Activated CD8-positive, alpha-beta memory T cell treated with anti-CD3 and anti-CD28 coated beads, Interleukin-2, amount 10 ng/mL, durations not matched to agents 7 days and 5 days (primary cell): ENCODE measurements around the gene SLC7A14. TPM values are rescaled to one million over a fixed set of nuclear protein-coding genes. Genes with fewer than 3 reads are reported as not detected.
"Not testable (repeated sequence)": the region's sequence is repeated elsewhere in the genome, so short reads cannot be mapped to it uniquely, and the experiment has no call there.

Experiments
- ATAC-seq: fragments of 150-1000 bp; cut with Tn5 transposase; one replicate; pipeline ENCODE4 v1.10.0; 2021; ENCODE audit warnings: moderate library complexity
- CTCF ChIA-PET: fragments of 350-600 bp; sonication (Branson Sonifier 250); formaldehyde crosslinking; loops from one replicate; lab custom pipeline; 2021; ENCODE audit warnings: antibody characterized with exemption; lab: Charles Lee
- DNase-seq: peaks from one replicate; pipeline ENCODE4 v3.0.0-alpha.2; 2020
- H3K27ac Mint-ChIP-seq: one replicate; pipeline ENCODE4 v1.8.0; 2021; ENCODE audit warnings: mild to moderate bottlenecking, mixed read lengths
- H3K27me3 Mint-ChIP-seq: one replicate; pipeline ENCODE4 v1.8.0; 2021; ENCODE audit warnings: mixed read lengths
- H3K36me3 Mint-ChIP-seq: one replicate; pipeline ENCODE4 v1.8.0; 2021; ENCODE audit warnings: mild to moderate bottlenecking, mixed read lengths
- H3K4me1 Mint-ChIP-seq: one replicate; pipeline ENCODE4 v1.8.0; 2021; ENCODE audit warnings: mixed read lengths
- H3K4me3 Mint-ChIP-seq: one replicate; pipeline ENCODE4 v1.8.0; 2021; ENCODE audit warnings: mild to moderate bottlenecking, moderate library complexity, mixed read lengths
- H3K9me3 Mint-ChIP-seq: one replicate; pipeline ENCODE4 v1.8.0; 2022; ENCODE audit warnings: low read depth, mixed read lengths
- total RNA-seq, 2 experiments: library from RNA; stranded (reverse); gene quantifications; one replicate each; pipeline ENCODE4 v1.2.3, GENCODE V29; 2021

SLC7A14 gene
- total RNA-seq, 2 experiments from 2014 or later, result not detected

DNA sequence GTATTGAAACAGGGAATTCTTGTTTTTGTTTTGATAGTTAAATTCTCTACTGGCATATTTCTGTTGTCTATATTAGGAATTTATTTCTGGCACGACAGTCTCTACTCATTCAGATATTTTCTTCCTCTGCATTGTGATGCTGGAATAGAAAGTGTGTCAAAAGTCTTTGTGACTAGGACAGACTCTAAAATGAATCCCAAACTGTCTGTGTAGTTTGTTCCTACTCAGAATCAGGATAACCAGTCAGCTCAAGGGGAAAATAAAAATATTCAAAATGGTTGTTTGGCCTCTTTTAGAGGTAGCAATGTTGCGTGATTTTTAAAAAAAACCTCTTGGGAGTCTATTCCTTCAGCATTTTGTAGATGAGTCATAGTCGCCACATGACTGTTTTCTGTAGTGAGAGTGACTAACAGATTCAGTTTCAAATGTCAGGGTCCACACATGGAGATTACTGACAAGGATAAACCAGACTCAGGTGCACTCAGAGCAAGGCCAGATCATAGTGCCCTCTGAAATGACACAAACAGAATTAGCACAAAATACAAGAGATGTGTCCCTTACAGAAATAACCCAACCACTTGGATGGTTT, 13.1 kb downstream of the SLC7A14 start:
- CTCF ChIA-PET, result no interaction called here
- Mint-ChIP-seq H3K9me3 (no peaks in the 10 kb centered on the region), H3K4me3 (no peak overlapping the region), H3K27me3 (peaks cover 43% of the 10 kb centered on the region), H3K36me3 (no peaks in the 10 kb centered on the region), H3K27ac (no peak overlapping the region), H3K4me1 (peaks cover 11% of the 10 kb centered on the region)
- ATAC-seq (peak; percentile 78), DNase-seq (no peak)

DNA sequence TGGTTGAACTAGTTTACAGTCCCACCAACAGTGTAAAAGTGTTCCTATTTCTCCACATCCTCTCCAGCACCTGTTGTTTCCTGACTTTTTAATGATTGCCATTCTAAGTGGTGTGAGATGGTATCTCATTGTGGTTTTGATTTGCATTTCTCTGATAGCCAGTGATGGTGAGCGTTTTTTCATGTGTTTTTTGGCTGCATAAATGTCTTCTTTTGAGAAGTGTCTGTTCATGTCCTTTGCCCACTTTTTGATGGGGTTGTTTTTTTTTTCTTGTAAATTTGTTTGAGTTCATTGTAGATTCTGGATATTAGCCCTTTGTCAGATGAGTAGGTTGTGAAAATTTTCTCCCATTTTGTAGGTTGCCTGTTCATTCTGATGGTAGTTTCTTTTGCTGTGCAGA, 18.3 kb downstream of the SLC7A14 start:
- CTCF ChIA-PET, DNase-seq, H3K27ac Mint-ChIP-seq, ATAC-seq, H3K9me3 Mint-ChIP-seq, H3K36me3 Mint-ChIP-seq, H3K4me3 Mint-ChIP-seq: not testable (repeated sequence)
- peaks cover 20% of the 10 kb centered on the region for H3K4me1 Mint-ChIP-seq
- H3K27me3 Mint-ChIP-seq, result peaks cover 20% of the 10 kb centered on the region

DNA sequence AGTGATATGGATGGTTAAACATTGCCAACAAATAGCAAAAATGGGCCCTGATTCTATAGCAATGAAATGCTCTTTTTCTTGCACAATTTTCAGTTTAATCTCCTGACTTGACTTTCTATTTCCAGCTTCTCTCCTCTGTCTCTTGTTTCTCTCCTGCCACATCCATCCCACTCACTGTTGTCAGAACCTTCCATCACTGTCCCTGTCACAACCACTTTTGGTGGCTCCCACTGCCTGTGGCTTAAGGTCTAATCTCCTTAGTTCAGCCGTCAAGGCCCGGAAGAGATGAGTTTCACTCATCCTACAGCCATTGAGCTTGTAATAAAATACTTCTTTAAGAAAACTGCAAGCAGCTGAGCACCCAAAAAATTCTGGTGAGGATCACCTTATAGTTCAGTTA, 19.5 kb downstream of the SLC7A14 start:
- DNase-seq (no peak), ATAC-seq (no peak)
- Mint-ChIP-seq H3K9me3 (peaks cover 2% of the 10 kb centered on the region), H3K27ac (no peak overlapping the region), H3K27me3 (peaks cover 27% of the 10 kb centered on the region), H3K4me1 (peaks cover 20% of the 10 kb centered on the region), H3K4me3 (no peak overlapping the region), H3K36me3 (no peaks in the 10 kb centered on the region)
- CTCF ChIA-PET, result no interaction called here

DNA sequence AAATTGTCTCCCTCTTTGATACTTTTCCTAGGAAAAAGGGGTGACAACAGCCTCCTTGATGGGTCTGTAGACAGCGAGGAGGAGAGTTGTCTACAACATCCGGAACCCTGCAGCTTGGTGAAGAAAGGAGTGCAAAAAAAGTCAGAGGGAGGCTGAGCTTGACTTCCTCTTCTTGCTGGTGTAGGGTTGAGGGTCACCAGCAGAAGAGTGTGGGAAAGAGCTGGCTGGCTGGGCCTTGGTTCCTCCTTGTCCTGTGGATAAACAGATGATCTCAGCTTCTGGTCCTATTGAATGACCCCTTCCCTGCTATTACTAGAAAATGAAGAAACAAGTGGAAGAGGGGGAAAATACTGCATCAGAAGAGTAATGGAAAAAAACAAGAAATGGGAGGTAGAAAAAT, 20.4 kb downstream of the SLC7A14 start:
- DNase-seq (no peak), ATAC-seq (no peak)
- Mint-ChIP-seq H3K4me1 (peaks cover 26% of the 10 kb centered on the region), H3K27me3 (peaks cover 29% of the 10 kb centered on the region), H3K4me3 (no peak overlapping the region), H3K36me3 (no peaks in the 10 kb centered on the region), H3K27ac (no peak overlapping the region), H3K9me3 (peaks cover 2% of the 10 kb centered on the region)
- CTCF ChIA-PET, result no interaction called here

DNA sequence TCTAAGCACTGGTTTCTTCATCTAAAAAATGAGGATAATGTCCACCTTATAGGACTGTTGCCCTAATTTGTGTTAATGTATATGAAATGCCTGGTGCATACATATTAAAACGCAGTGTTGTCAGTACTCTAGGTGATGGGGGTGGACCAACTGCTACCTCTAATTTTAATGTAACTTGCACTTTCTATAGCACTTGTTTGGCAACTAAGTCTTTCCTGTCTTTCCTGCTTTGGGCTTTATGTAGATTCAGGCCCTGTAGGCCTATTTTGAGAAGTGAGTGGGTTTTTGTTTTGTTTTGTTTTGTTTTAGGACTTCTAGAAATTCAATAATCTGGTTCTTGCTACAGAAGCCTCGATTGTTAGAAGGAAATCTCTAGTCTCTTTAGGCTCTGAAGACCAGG, 21.2 kb downstream of the SLC7A14 start:
- Mint-ChIP-seq H3K4me3 (no peak overlapping the region), H3K27ac (no peak overlapping the region), H3K27me3 (peaks cover 37% of the 10 kb centered on the region), H3K9me3 (peaks cover 2% of the 10 kb centered on the region), H3K4me1 (peaks cover 29% of the 10 kb centered on the region), H3K36me3 (no peaks in the 10 kb centered on the region)
- CTCF ChIA-PET, result no interaction called here
- no peak for DNase-seq
- ATAC-seq, result no peak

DNA sequence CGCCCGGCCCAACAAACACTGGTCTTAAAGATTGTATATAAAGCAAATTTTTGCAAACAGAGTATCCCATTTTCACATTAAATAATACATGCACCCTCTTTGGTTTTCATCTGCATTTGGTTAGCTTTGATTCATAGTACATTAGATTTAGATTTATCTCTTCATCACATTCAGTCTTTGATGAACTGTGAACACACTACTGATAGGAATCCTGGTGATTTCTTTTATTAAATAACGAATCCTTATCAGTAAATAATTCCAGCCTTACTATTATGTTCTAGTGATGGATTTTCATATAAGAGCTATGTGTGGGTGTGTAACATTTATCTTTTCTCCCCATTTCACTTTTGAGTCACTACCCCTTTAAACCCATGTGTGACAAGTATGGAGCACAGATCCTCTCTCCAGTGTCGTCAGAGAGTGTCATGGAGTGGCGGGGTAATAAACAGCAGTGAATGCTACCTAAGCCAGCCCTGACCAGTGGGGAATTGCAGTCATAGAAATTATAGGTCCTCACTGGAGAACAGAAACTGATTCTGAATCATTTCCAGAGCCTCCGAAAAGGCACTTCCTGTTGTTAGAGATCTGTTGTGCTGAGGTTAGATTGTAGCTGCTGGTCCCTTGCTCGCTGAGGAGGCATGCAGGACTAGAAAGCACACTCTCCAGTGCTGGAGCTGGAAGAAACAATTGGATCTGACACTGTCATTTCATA, 22.0 kb downstream of the SLC7A14 start:
- peak overlapping the region; percentile 36 for H3K4me3 Mint-ChIP-seq

DNA sequence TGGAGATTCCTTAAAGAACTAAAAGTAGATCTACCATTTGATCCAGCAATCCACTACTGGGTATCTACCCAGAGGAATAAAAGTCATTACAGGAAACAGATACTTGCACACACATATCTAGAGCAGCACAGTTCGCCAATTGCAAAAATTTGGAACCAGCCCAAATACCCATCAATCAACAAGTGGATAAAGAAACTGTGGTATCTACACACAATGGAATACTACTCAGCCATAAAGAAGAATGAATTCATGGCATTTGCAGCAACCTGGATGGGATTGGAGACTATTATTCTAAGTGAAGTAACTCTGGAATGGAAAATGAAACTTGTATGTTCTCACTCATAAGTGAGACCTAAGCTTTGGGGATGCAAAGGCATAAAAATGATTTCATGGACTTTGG, 23.8 kb downstream of the SLC7A14 start:
- no peak for DNase-seq
- CTCF ChIA-PET, result no interaction called here
- no peak for ATAC-seq
- Mint-ChIP-seq H3K36me3 (no peaks in the 10 kb centered on the region), H3K27me3 (peaks cover 56% of the 10 kb centered on the region), H3K27ac (no peak overlapping the region), H3K4me1 (peaks cover 29% of the 10 kb centered on the region), H3K4me3 (no peak overlapping the region), H3K9me3 (peaks cover 2% of the 10 kb centered on the region)

More for the DNA sequence above, 22.0 kb downstream of the SLC7A14 start:
- CTCF ChIA-PET, result interaction anchor here (0.7 kb wide), 1 partner anchor 1595 kb away, joined by 3 read pairs; no protein-coding TSS in a partner anchor
- Mint-ChIP-seq H3K4me1 (peaks cover 29% of the 10 kb centered on the region), H3K27me3 (peaks cover 42% of the 10 kb centered on the region), H3K9me3 (peaks cover 2% of the 10 kb centered on the region), H3K27ac (no peak overlapping the region), H3K36me3 (no peaks in the 10 kb centered on the region)
- DNase-seq (peak; percentile 58), ATAC-seq (peak; percentile 84)

DNA sequence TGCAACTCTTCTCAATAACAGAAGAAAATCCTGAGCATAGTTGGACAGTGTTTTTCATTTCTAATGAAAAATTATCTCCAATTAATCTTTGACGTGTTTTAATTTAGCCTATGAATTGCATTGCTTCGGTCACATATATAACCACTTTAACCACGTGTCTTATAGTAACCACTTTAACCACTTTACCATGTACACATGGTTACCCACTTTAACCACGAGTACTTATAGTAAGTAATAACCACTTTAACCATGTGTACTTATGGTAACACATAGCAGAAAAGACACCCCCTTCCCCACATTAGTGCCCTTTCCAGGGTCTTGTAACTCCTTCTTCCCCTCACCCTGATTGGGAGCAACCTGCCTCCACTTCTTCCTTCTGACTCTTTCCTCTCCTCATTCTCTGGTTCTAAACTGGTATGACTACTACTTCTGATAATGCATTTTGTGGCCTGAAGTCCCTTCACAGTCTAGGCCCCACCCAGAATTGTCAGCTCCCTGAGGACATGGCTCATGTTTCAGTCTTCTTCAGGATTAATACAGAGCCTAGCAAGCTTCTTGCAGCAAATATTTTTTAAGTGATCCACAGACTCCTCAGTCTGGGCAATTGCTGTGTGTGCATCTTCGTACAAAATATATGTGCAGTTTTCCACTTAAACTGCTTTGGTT, 25.0 kb downstream of the SLC7A14 start:
- Mint-ChIP-seq H3K27me3 (peaks cover 59% of the 10 kb centered on the region), H3K4me3 (no peak overlapping the region), H3K27ac (no peak overlapping the region), H3K9me3 (peaks cover 2% of the 10 kb centered on the region), H3K4me1 (peaks cover 29% of the 10 kb centered on the region), H3K36me3 (no peaks in the 10 kb centered on the region)
- ATAC-seq (no peak), DNase-seq (no peak)
- CTCF ChIA-PET, result no interaction called here

DNA sequence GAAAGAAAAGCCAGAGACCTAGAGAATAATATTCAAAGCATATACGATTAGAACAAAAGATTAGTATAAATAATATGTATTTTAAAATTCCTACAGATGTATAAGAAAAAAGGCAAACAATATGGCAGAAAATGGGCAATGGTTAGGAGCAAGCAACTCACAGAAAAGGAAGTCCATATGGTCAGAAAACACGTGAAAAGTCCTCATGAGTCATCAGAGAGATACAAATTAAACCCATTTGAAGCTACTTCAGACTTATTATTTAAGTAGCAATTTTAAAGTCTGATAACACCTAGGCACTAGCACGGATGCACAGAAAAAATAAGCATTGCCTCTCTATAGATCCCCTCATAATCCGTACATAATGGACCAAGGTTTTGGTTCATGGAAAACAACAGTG, 25.6 kb downstream of the SLC7A14 start:
- DNase-seq, result no peak
- Mint-ChIP-seq H3K27me3 (peaks cover 59% of the 10 kb centered on the region), H3K9me3 (peaks cover 2% of the 10 kb centered on the region), H3K4me3 (no peak overlapping the region), H3K4me1 (peaks cover 29% of the 10 kb centered on the region), H3K27ac (no peak overlapping the region), H3K36me3 (no peaks in the 10 kb centered on the region)
- no peak for ATAC-seq
- CTCF ChIA-PET, result no interaction called here

DNA sequence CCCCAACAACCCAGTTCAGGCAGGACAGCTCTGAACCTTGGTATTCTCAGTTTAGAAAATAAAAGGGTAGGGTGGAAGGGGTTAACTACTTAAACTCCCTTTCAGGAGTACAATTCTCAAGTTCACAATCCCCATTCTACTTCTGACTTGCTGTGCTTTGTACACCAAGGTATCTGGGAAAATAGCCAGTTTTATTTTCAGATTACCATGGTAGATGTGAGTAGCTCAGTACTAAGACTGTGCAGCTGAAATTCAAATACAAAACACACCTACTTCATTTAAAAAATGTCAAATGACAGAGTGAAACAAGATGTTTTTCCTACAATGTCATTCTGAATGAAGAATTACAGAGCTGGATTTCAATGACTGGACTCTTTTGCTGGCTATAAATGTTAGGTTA, 27.4 kb downstream of the SLC7A14 start:
- no peak for ATAC-seq
- Mint-ChIP-seq H3K27ac (no peak overlapping the region), H3K36me3 (no peaks in the 10 kb centered on the region), H3K9me3 (peaks cover 2% of the 10 kb centered on the region), H3K4me3 (no peak overlapping the region), H3K4me1 (peaks cover 15% of the 10 kb centered on the region), H3K27me3 (peaks cover 58% of the 10 kb centered on the region)
- no peak for DNase-seq
- CTCF ChIA-PET, result interaction anchor here (0.6 kb wide), 1 partner anchor 9 kb away, joined by 3 read pairs; no protein-coding TSS in a partner anchor

DNA sequence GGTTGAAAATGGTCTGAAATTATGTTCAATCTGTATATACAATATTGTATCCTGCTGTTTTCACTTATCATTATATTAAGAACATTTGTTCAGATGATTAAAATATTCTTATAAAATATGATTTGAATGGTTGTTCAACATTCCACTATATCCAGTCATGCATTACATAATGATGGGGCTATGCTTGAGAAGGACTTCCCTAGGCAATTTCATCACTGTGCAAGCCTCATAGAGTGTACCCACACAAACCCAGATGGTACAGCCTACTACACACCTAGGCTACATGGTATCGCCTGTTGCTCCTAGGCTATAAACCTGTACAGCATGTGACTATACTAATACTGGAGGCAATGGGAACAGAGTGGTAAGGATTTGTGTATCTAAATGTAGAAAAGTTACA, 30.5 kb downstream of the SLC7A14 start:
- H3K27me3 Mint-ChIP-seq, result peaks cover 61% of the 10 kb centered on the region
- CTCF ChIA-PET, result no interaction called here
- no peak overlapping the region for H3K27ac Mint-ChIP-seq
- no peak for DNase-seq
- H3K9me3 Mint-ChIP-seq, result no peaks in the 10 kb centered on the region
- no peaks in the 10 kb centered on the region for H3K36me3 Mint-ChIP-seq
- H3K4me1 Mint-ChIP-seq, result peaks cover 1% of the 10 kb centered on the region
- ATAC-seq, result no peak
- no peak overlapping the region for H3K4me3 Mint-ChIP-seq

DNA sequence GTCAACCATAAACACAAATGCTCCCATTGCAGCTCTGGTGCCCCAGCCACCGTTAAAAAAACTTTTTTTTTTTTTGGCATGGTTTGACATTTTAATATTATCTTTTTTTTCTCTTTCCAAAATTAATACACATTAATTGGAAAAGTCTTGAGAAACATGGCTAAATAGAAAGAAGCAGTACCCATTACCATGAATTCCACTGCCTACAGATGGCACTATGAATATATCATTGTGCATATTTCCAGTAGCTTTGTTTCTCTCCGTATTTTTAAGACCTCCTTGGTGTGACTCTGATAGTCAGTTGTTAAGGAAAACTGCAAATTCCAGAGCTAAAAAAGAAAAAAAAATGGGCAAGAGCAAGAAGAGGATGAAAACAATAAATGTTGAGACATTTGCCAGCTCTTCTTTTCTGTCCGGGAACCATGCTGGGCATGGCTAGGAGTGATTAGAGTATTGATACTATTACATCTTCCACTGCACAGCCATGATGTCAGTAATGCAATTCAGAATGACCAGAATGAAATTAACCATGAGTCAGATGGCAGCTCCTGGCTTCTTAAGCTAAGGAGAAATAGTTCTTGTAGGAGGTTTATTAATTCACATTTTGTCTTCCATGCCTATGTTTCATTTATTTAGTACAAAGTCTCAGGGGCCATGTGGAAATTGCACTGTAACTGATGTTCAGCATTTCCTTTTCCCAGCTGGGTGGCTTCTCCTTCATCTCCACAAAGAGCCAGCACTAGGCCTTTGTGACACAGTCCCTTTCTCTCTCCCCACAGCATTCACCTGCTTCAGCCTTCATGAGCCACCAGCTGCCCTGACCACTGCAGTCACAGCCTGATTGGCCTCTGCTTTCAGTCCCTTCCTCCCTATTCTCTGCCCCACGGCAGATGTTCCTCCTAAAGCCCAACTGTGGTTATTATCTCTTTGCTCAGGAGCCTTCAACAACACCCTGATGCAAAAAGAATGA, 31.8 kb downstream of the SLC7A14 start:
- DNase-seq, result no peak
- CTCF ChIA-PET, result interaction anchor here (1.1 kb wide), 1 partner anchor 9 kb away, joined by 3 read pairs; no protein-coding TSS in a partner anchor
- no peaks in the 10 kb centered on the region for H3K36me3 Mint-ChIP-seq
- no peaks in the 10 kb centered on the region for H3K4me1 Mint-ChIP-seq
- ATAC-seq, result no peak
- no peak overlapping the region for H3K27ac Mint-ChIP-seq
- no peaks in the 10 kb centered on the region for H3K9me3 Mint-ChIP-seq
- peaks cover 59% of the 10 kb centered on the region for H3K27me3 Mint-ChIP-seq
- no peak overlapping the region for H3K4me3 Mint-ChIP-seq

DNA sequence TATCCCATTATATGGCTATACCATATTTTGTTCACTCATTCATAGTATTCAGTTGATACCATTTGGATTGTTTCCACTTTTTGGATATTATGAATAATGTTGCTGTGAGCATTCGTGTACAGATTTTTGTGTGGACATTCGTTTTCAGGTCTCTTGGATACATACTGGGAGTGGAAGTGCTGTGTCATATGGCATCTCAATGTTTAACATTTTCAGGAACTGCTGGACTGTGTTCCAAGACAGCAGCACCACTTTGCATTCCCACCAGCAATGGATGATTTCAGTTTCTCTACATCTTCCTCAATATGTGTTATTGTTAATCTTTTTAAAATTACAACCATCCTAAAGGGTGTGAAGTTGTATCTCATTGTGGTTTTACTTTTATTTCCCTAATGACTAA, 34.6 kb downstream of the SLC7A14 start:
- H3K9me3 Mint-ChIP-seq, result no peaks in the 10 kb centered on the region
- H3K27ac Mint-ChIP-seq, result no peak overlapping the region
- no peaks in the 10 kb centered on the region for H3K36me3 Mint-ChIP-seq
- no peaks in the 10 kb centered on the region for H3K4me1 Mint-ChIP-seq
- no peak for DNase-seq
- H3K4me3 Mint-ChIP-seq, result no peak overlapping the region
- CTCF ChIA-PET, result no interaction called here
- peaks cover 47% of the 10 kb centered on the region for H3K27me3 Mint-ChIP-seq
- ATAC-seq, result no peak
